RWPE1 (cell line): ENCODE data around the gene ALK.

Experiments used
- CTCF ChIA-PET: fragments of 350-600 bp; sonication (Branson Sonifier 250); formaldehyde crosslinking; extraction: SDS; loops from one replicate; lab custom pipeline; 2021; lab: Yijun Ruan, JAX
- POLR2A ChIA-PET: fragments of 400-600 bp; formaldehyde crosslinking; extraction: SDS; loops from one replicate; lab custom pipeline; 2020; ENCODE audit warnings: antibody characterized with exemption; ENCODE audit not compliant: low non-redundant PET; lab: Yijun Ruan, JAX
- DNase-seq: peaks from one replicate; pipeline ENCODE4 v3.0.0; 2012; ENCODE audit warnings: low spot score
- H3K27ac ChIP-seq: fragments of 450-650 bp; 2 replicates; pipeline ENCODE4 v1.5.1; 2017
- CTCF ChIP-seq: fragments of 450-650 bp; conservative IDR thresholded peaks from 2 replicates; pipeline ENCODE4 v1.5.1; 2017; ENCODE audit warnings: low read depth, mild to moderate bottlenecking

Gene ALK

GRCh38 chr2:29689666-29690065 lies 231.7 kb downstream of the ALK start:
- ChIA-PET POLR2A (no interaction called here), CTCF (no interaction called here)
- no peak for DNase-seq

GRCh38 chr2:29688429-29688828 lies 233.0 kb downstream of the ALK start:
- DNase-seq, result no peak
- TF ChIP-seq CTCF, result no peak
- H3K27ac ChIP-seq, result no peak overlapping the region
- CTCF ChIA-PET, result no interaction called here
- POLR2A ChIA-PET, result no interaction called here

More at GRCh38 chr2:29689666-29690065, 231.7 kb downstream of the ALK start:
- TF ChIP-seq CTCF, result no peak
- no peak overlapping the region for H3K27ac ChIP-seq

- ChIA-PET POLR2A (no interaction called here), CTCF (no interaction called here)
- TF ChIP-seq CTCF, result no peak
- H3K27ac ChIP-seq, result no peak overlapping the region
- DNase-seq, result no peak
Observed at GRCh38 chr2:29687121-29687520, 234.3 kb downstream of the ALK start.

- no peak for DNase-seq
- ChIA-PET POLR2A (no interaction called here), CTCF (no interaction called here)
- no peak overlapping the region for H3K27ac ChIP-seq
- no peak for TF ChIP-seq CTCF
Observed at GRCh38 chr2:29676886-29677453, 244.4 kb downstream of the ALK start.

- TF ChIP-seq CTCF, result no peak
- no peak overlapping the region for H3K27ac ChIP-seq
- ChIA-PET POLR2A (no interaction called here), CTCF (interaction anchor here (0.7 kb wide), 1 partner anchor 31 kb away, joined by 4 read pairs; no protein-coding TSS in a partner anchor)
- DNase-seq, result no peak
Observed at GRCh38 chr2:29664578-29664977, 256.8 kb downstream of the ALK start.

GRCh38 chr2:29663268-29663667 lies 258.1 kb downstream of the ALK start:
- ChIA-PET POLR2A (no interaction called here), CTCF (no interaction called here)
- no peak overlapping the region for H3K27ac ChIP-seq
- no peak for TF ChIP-seq CTCF
- peak; percentile 67 for DNase-seq
